ENCODE measurements around the gene URB1.

- TF ChIP-seq CTCF (IDR thresholded peaks at IDR 0.05; ENCODE audit: insufficient read depth, low read length, poor library complexity, severe bottlenecking) (no peak), EZH2phosphoT487 (conservative IDR thresholded peaks at IDR 0.05; ENCODE audit: low read length) (no peak)
These were observed 25.3 kb upstream of the URB1 start for GRCh38 chr21:32418146-32418545.
